ENCODE measurements around the gene PCDHGA9.

DNA sequence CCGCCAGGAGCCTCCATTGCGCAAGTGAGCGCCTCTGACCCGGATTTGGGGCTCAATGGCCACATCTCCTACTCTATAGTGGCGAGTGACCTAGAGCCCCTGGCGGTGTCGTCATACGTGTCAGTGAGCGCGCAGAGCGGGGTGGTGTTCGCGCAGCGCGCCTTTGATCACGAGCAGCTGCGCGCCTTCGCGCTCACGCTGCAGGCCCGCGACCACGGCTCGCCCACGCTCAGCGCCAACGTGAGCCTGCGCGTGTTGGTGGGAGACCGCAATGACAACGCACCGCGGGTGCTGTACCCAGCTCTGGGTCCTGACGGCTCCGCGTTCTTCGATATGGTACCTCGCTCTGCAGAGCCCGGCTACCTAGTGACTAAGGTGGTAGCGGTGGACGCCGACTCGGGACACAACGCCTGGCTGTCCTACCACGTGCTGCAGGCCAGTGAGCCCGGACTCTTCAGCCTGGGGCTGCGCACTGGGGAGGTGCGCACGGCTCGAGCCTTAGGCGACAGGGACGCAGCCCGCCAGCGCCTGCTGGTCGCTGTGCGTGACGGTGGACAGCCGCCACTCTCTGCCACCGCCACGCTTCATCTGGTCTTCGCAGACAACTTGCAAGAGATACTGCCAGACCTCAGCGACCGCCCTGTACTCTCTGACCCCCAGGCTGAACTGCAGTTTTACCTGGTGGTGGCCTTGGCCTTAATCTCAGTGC, 7.2 kb downstream of the PCDHGA9 start:
- TF ChIP-seq, protein P1, sequence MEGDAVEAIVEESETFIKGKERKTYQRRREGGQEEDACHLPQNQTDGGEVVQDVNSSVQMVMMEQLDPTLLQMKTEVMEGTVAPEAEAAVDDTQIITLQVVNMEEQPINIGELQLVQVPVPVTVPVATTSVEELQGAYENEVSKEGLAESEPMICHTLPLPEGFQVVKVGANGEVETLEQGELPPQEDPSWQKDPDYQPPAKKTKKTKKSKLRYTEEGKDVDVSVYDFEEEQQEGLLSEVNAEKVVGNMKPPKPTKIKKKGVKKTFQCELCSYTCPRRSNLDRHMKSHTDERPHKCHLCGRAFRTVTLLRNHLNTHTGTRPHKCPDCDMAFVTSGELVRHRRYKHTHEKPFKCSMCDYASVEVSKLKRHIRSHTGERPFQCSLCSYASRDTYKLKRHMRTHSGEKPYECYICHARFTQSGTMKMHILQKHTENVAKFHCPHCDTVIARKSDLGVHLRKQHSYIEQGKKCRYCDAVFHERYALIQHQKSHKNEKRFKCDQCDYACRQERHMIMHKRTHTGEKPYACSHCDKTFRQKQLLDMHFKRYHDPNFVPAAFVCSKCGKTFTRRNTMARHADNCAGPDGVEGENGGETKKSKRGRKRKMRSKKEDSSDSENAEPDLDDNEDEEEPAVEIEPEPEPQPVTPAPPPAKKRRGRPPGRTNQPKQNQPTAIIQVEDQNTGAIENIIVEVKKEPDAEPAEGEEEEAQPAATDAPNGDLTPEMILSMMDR (IDR thresholded peaks at IDR 0.05; ENCODE audit: low read depth, low read length): no peak
- no peak for TF ChIP-seq EZH2phosphoT487 (IDR thresholded peaks at IDR 0.05; ENCODE audit: low read depth)

All from OCI-LY3 (cell line).